WTC11 (cell line): ENCODE measurements around the gene LRRC27. TPM values are rescaled to one million over a fixed set of nuclear protein-coding genes. Genes with fewer than 3 reads are reported as not detected.

Experiments used
- ATF2 ChIP-seq: sonication (generic); formaldehyde crosslinking; IDR thresholded peaks from 2 replicates; pipeline ENCODE4 v1.8.1; 2022; ENCODE audit warnings: low read depth, missing genetic modification reagents, borderline replicate concordance
- CTCF ChIP-seq: fragments of 200-600 bp; IDR thresholded peaks from 2 replicates; pipeline ENCODE4 v1.8.0; 2022; ENCODE audit warnings: antibody characterized with exemption
- E2F4 ChIP-seq: sonication (generic); formaldehyde crosslinking; IDR thresholded peaks from 2 replicates; pipeline ENCODE4 v1.8.1; 2022; ENCODE audit warnings: low read depth, mild to moderate bottlenecking, moderate library complexity, missing genetic modification reagents, borderline replicate concordance
- ELF4 ChIP-seq: sonication (generic); formaldehyde crosslinking; IDR thresholded peaks from 2 replicates; pipeline ENCODE4 v1.8.1; 2022; ENCODE audit warnings: low read depth, mild to moderate bottlenecking, moderate library complexity, missing genetic modification reagents
- FOXP1 ChIP-seq: sonication (generic); formaldehyde crosslinking; IDR thresholded peaks from 2 replicates; pipeline ENCODE4 v1.8.0; 2022; ENCODE audit warnings: missing genetic modification reagents, mild to moderate bottlenecking, moderate library complexity, borderline replicate concordance
- HMGXB4 ChIP-seq: sonication (generic); formaldehyde crosslinking; IDR thresholded peaks from 2 replicates; pipeline ENCODE4 v1.8.1; 2023; ENCODE audit warnings: mild to moderate bottlenecking, moderate library complexity, missing genetic modification reagents
- MAX ChIP-seq: sonication (generic); formaldehyde crosslinking; IDR thresholded peaks from 2 replicates; pipeline ENCODE4 v1.8.0; 2022; ENCODE audit warnings: mild to moderate bottlenecking, missing genetic modification reagents
- MLX ChIP-seq: sonication (generic); formaldehyde crosslinking; IDR thresholded peaks from 2 replicates; pipeline ENCODE4 v1.8.1; 2023; ENCODE audit warnings: mild to moderate bottlenecking, missing genetic modification reagents, moderate library complexity
- MYBL2 ChIP-seq: sonication (generic); formaldehyde crosslinking; IDR thresholded peaks from 2 replicates; pipeline ENCODE4 v1.8.1; 2023; ENCODE audit warnings: mild to moderate bottlenecking, moderate library complexity, missing genetic modification reagents
- NFE2L1 ChIP-seq: sonication (generic); formaldehyde crosslinking; IDR thresholded peaks from 2 replicates; pipeline ENCODE4 v1.8.1; 2023; ENCODE audit warnings: missing genetic modification reagents
- PRDM15 ChIP-seq: sonication (generic); formaldehyde crosslinking; IDR thresholded peaks from 2 replicates; pipeline ENCODE4 v1.8.0; 2022; ENCODE audit warnings: missing genetic modification reagents
- PREB ChIP-seq: sonication (generic); formaldehyde crosslinking; IDR thresholded peaks from 2 replicates; pipeline ENCODE4 v1.8.1; 2022; ENCODE audit warnings: mild to moderate bottlenecking, missing genetic modification reagents, moderate library complexity, borderline replicate concordance
- PRRX2 ChIP-seq: fragments of 250-450 bp; sonication (Bioruptor Pico); IDR thresholded peaks from 2 replicates; pipeline ENCODE4 v1.8.0; 2021; ENCODE audit warnings: mild to moderate bottlenecking
- SMAD3 ChIP-seq: sonication (generic); formaldehyde crosslinking; IDR thresholded peaks from 2 replicates; pipeline ENCODE4 v1.8.0; 2022; ENCODE audit warnings: missing genetic modification reagents, mild to moderate bottlenecking, borderline replicate concordance
- TEAD1 ChIP-seq: sonication (generic); formaldehyde crosslinking; IDR thresholded peaks from 2 replicates; pipeline ENCODE4 v1.8.0; 2022; ENCODE audit warnings: mild to moderate bottlenecking, missing genetic modification reagents
- USF2 ChIP-seq: sonication (generic); formaldehyde crosslinking; IDR thresholded peaks from 2 replicates; pipeline ENCODE4 v1.8.1; 2023; ENCODE audit warnings: mild to moderate bottlenecking, missing genetic modification reagents, moderate library complexity
- ZBTB21 ChIP-seq: sonication (generic); formaldehyde crosslinking; IDR thresholded peaks from 2 replicates; pipeline ENCODE4 v1.8.1; 2023; ENCODE audit warnings: mild to moderate bottlenecking, missing genetic modification reagents, borderline replicate concordance
- ZBTB43 ChIP-seq: sonication (generic); formaldehyde crosslinking; IDR thresholded peaks from 2 replicates; pipeline ENCODE4 v1.8.1; 2023; ENCODE audit warnings: mild to moderate bottlenecking, missing genetic modification reagents
- ZNF219 ChIP-seq: sonication (generic); formaldehyde crosslinking; IDR thresholded peaks from 2 replicates; pipeline ENCODE4 v1.8.0; 2023; ENCODE audit warnings: missing genetic modification reagents, mild to moderate bottlenecking, borderline replicate concordance
- ZNF232 ChIP-seq: sonication (generic); formaldehyde crosslinking; IDR thresholded peaks from 2 replicates; pipeline ENCODE4 v1.8.0; 2022; ENCODE audit warnings: mild to moderate bottlenecking, missing genetic modification reagents
- ZNF263 ChIP-seq: sonication (generic); formaldehyde crosslinking; IDR thresholded peaks from 2 replicates; pipeline ENCODE4 v1.8.1; 2022; ENCODE audit warnings: low read depth, mild to moderate bottlenecking, moderate library complexity, missing genetic modification reagents
- ZNF416 ChIP-seq: fragments of 250-450 bp; sonication (Bioruptor Pico); IDR thresholded peaks from 2 replicates; pipeline ENCODE4 v1.9.0; 2021; ENCODE audit warnings: mild to moderate bottlenecking, inconsistent platforms
- total RNA-seq: library from RNA; stranded (reverse); gene quantifications from 3 replicates; pipeline ENCODE4 v1.2.3, GENCODE V29; 2021

Gene LRRC27
- total RNA-seq, 1 experiment from 2014 or later: 4.4 TPM

GRCh38 chr10:132308587-132309470 lies 23.2 kb upstream of the LRRC27 start (continued):
- peak; percentile 59 for TF ChIP-seq USF2 (CRISPR knock-in tag)
- 0 out of 2 replicates have a peak, but pooled peaks have one; percentile 40 for TF ChIP-seq TEAD1
- TF ChIP-seq PREB: no peak
- 0 out of 2 replicates have a peak, but pooled peaks have one; percentile 18 for TF ChIP-seq ZNF219 (CRISPR knock-in tag)
- TF ChIP-seq PRDM15 (CRISPR knock-in tag): 0 out of 2 replicates have a peak, but pooled peaks have one; percentile 20
- peak; percentile 42; the same call in 1 of the 2 replicates for TF ChIP-seq E2F4 (CRISPR knock-in tag)
- no peak for TF ChIP-seq PRRX2 (CRISPR knock-in tag)
- TF ChIP-seq HMGXB4 (CRISPR knock-in tag): peak; percentile 86
- TF ChIP-seq ZBTB21 (CRISPR knock-in tag): no peak
- peak; percentile 91 for TF ChIP-seq MYBL2
- TF ChIP-seq ZNF232 (CRISPR knock-in tag): peak; percentile 85; the same call in 1 of the 2 replicates
- peak; percentile 73; the same call in 1 of the 2 replicates for TF ChIP-seq ELF4
- no peak for TF ChIP-seq ATF2 (CRISPR knock-in tag)
- no peak for TF ChIP-seq CTCF
- TF ChIP-seq MAX: peak; percentile 91; the same call in 1 of the 2 replicates
- peak; percentile 62; the same call in 1 of the 2 replicates for TF ChIP-seq ZBTB43 (CRISPR knock-in tag)
- 0 out of 2 replicates have a peak, but pooled peaks have one; percentile 59 for TF ChIP-seq SMAD3
- no peak for TF ChIP-seq MLX
- 0 out of 2 replicates have a peak, but pooled peaks have one; percentile 55 for TF ChIP-seq NFE2L1 (CRISPR knock-in tag)
- no peak for TF ChIP-seq ZNF263 (CRISPR knock-in tag)
- no peak for TF ChIP-seq ZNF416 (CRISPR knock-in tag)
- TF ChIP-seq FOXP1: peak; percentile 93
